GM12878 (cell line): ENCODE measurements around the gene PODXL2. TPM values are rescaled to one million over a fixed set of nuclear protein-coding genes. Genes with fewer than 3 reads are reported as not detected.
A peak's percentile ranks its signal among the peaks of the same experiment; 100 is the strongest.

Source experiments
- ATAC-seq: fragments of 200-7000 bp; cut with Tn5 transposase; 3 replicates; pipeline ENCODE4 v1.9.1; 2020; ENCODE audit warnings: mild to moderate bottlenecking, moderate library complexity
- BruUV-seq: library from RNA; stranded (reverse); fragments of 400-500 nt; replicated peaks from 2 replicates; lab custom pipeline; 2021; lab: Mats Ljungman, UMichigan
- CTCF ChIA-PET: fragments of 300-600 bp; sonication (Branson Sonifier 250); formaldehyde crosslinking; extraction: SDS; loops from one replicate; lab custom pipeline; 2021; ENCODE audit warnings: inconsistent platforms; lab: Yijun Ruan, JAX
- POLR2A ChIA-PET: fragments of 350-600 bp; formaldehyde crosslinking; extraction: SDS; loops from one replicate; lab custom pipeline; 2021; ENCODE audit warnings: inconsistent platforms; lab: Charles Lee
- RAD21 ChIA-PET: fragments of 300-600 bp; sonication (Branson Sonifier 250); formaldehyde crosslinking; loops from one replicate; lab custom pipeline; 2023; ENCODE audit warnings: antibody characterized with exemption; ENCODE audit not compliant: unreplicated experiment; lab: Charles Lee
- SMC1A ChIA-PET: fragments of 300-600 bp; sonication (Branson Sonifier 250); formaldehyde crosslinking; loops from one replicate; lab custom pipeline; 2023; ENCODE audit not compliant: unreplicated experiment, uncharacterized antibody; lab: Charles Lee
- DNase-seq: peaks from one replicate; pipeline ENCODE4 v3.0.0-alpha.2; 2011; ENCODE audit warnings: low read depth, low spot score
- FAIRE-seq: peaks from 3 replicates; lab custom pipeline; 2011; peaks lifted over from hg19 to GRCh38; lab: Jason Lieb, UNC
- H2AFZ ChIP-seq: 2 replicates; pipeline ENCODE4 v1.6.0; 2011; ENCODE audit warnings: low read depth, low read length, control low read depth; ENCODE audit not compliant: control insufficient read depth
- H3K27ac ChIP-seq: 2 replicates; pipeline ENCODE4 v1.5.1; 2011; ENCODE audit warnings: control low read depth; ENCODE audit not compliant: control insufficient read depth, insufficient read depth
- H3K27me3 ChIP-seq, 2 experiments: replicated peaks in 1 of 2; 2 replicates each; pipeline versions ENCODE4 v1.6.0 to v1.6.1; 2011; ENCODE audit warnings: low read length in 1 of 2; ENCODE audit not compliant: control insufficient read depth in 2 of 2, insufficient read depth in 2 of 2
- H3K36me3 ChIP-seq, 2 experiments: 2 replicates each; pipeline ENCODE4 v1.5.1; 2011; ENCODE audit warnings: low read length in 1 of 2; ENCODE audit not compliant: control insufficient read depth in 2 of 2, insufficient read depth in 2 of 2
- H3K4me1 ChIP-seq: 2 replicates; pipeline ENCODE4 v1.6.1; 2011; ENCODE audit warnings: mild to moderate bottlenecking, low read length, moderate library complexity, mixed read lengths; ENCODE audit not compliant: control insufficient read depth, insufficient read depth
- H3K4me2 ChIP-seq: 2 replicates; pipeline ENCODE4 v1.6.0; 2011; ENCODE audit warnings: control low read depth; ENCODE audit not compliant: control insufficient read depth, insufficient read depth
- H3K4me3 ChIP-seq: fragments of 200-600 bp; sonication (generic); 2 replicates; pipeline ENCODE4 v1.5.1; 2016
- H3K79me2 ChIP-seq: 2 replicates; pipeline ENCODE4 v1.6.0; 2011; ENCODE audit warnings: low read length; ENCODE audit not compliant: control insufficient read depth, insufficient read depth
- H3K9ac ChIP-seq: 2 replicates; pipeline ENCODE4 v1.8.0; 2011; ENCODE audit warnings: low read length, control low read depth, mixed read lengths; ENCODE audit not compliant: control insufficient read depth, insufficient read depth
- H3K9me3 ChIP-seq: replicated peaks from 3 replicates; pipeline ENCODE4 v1.5.1; 2011; ENCODE audit warnings: mild to moderate bottlenecking, low read length; ENCODE audit not compliant: control insufficient read depth, insufficient read depth
- H4K20me1 ChIP-seq: 2 replicates; pipeline ENCODE4 v1.6.0; 2011; ENCODE audit not compliant: control insufficient read depth, insufficient read depth
- BCL3 ChIP-seq: IDR thresholded peaks from 2 replicates; pipeline ENCODE4 v1.6.1; 2011; ENCODE audit warnings: borderline replicate concordance, low read depth, mild to moderate bottlenecking, moderate library complexity, low read length; ENCODE audit not compliant: insufficient read depth, poor library complexity, severe bottlenecking
- CHD2 ChIP-seq: IDR thresholded peaks from 2 replicates; pipeline ENCODE4 v1.6.1; 2011; ENCODE audit warnings: low read depth, low read length, improper control_type of control experiment, borderline replicate concordance
- HDAC2 ChIP-seq: fragments of 200-600 bp; sonication (generic); IDR thresholded peaks from 2 replicates; pipeline ENCODE4 v1.6.1; 2017
- RB1 ChIP-seq: fragments of 450-650 bp; formaldehyde crosslinking; IDR thresholded peaks from 2 replicates; pipeline ENCODE4 v1.6.1; 2017; ENCODE audit warnings: mild to moderate bottlenecking, borderline replicate concordance
- SKIL ChIP-seq: fragments of 450-650 bp; IDR thresholded peaks from 2 replicates; pipeline ENCODE4 v1.6.1; 2017; ENCODE audit warnings: mild to moderate bottlenecking, low read depth, inconsistent platforms; ENCODE audit not compliant: poor library complexity, severe bottlenecking
- TCF3 ChIP-seq: IDR thresholded peaks from 2 replicates; pipeline ENCODE4 v1.6.1; 2012; ENCODE audit warnings: low read depth, mild to moderate bottlenecking, low read length, borderline replicate concordance; ENCODE audit not compliant: insufficient read depth
- WGBS: methylation state at CpG from one replicate; pipeline ENCODE4 v1.1.6; 2016; ENCODE audit warnings: low lambda C conversion rate; ENCODE audit not compliant: insufficient replicate concordance, insufficient coverage; ENCODE audit errors: missing lambda C conversion rate; 5-methylcytosine and 5-hydroxymethylcytosine counted together
- in situ Hi-C: fragments of 300-500 bp; cut with MboI; formaldehyde crosslinking; loops from 9 replicates; pipeline ENCODE4 v1.14.3; 2018; ENCODE audit warnings: mixed read lengths
- intact Hi-C: fragments of 100-400 bp; cut with micrococcal nuclease; formaldehyde crosslinking; loops from one replicate; pipeline ENCODE4 v1.14.2; 2022; ENCODE audit not compliant: unreplicated experiment
- polyA plus RNA-seq, 11 experiments: library from polyadenylated mRNA; depleted of rRNA in 4 of 11; unstranded in 6 of 11; stranded (reverse) in 5 of 11; fragments of >200 nt; fragmentation: Nextera tagmentation in 4 of 11; fragmentation: Illumina TruSeq in 1 of 11; extraction: Ambion mirVana in 4 of 11; extraction: Trizol in 1 of 11; gene quantifications; 1 replicate in 1 of 11; 2 replicates in 10 of 11; pipeline versions ENCODE4 v1.2.1 to v1.2.3, GENCODE V29; 2011 to 2016; ENCODE audit warnings: inconsistent platforms in 2 of 11, missing spikeins in 2 of 11, low read depth in 1 of 11
- total RNA-seq, 4 experiments: library from RNA; depleted of rRNA in 3 of 4; stranded (reverse); fragments of >200 nt in 3 of 4; fragmentation: Illumina TruSeq in 1 of 4; extraction: Trizol in 1 of 4; gene quantifications; 2 replicates each; pipeline versions ENCODE4 v1.2.1 to v1.2.3, GENCODE V29; 2013 to 2021

PODXL2 gene
- total and polyA plus RNA-seq, 10 of the 15 experiments (the other 5 are each of a cell fraction or from before 2014, with no cell fraction given) = 0.03 to 24.4 (median 13.6) TPM; not detected in 2

GRCh38 chr3:127673191-127674100 lies 44.5 kb downstream of the PODXL2 start (continued):
- peak; percentile 12 for TF ChIP-seq BCL3

- H3K27ac ChIP-seq = no peak overlapping the region
- no peaks in the 10 kb centered on the region for H4K20me1 ChIP-seq
- no peaks in the 10 kb centered on the region for H3K27me3 ChIP-seq
- RAD21 ChIA-PET = no interaction called here
- TF ChIP-seq TCF3 (0 out of 2 replicates have a peak, but pooled peaks have one; percentile 38), HDAC2 (no peak), SKIL (no peak), CHD2 (no peak), RB1 (no peak)
- SMC1A ChIA-PET = interaction anchor here (0.6 kb wide), 1 partner anchor 71 kb away, joined by 3 read pairs; no protein-coding TSS in a partner anchor
- H3K36me3 ChIP-seq = no peaks in the 10 kb centered on the region
- peaks cover 19% of the 10 kb centered on the region for H3K4me1 ChIP-seq
- POLR2A ChIA-PET = no interaction called here
- ATAC-seq (no peak), FAIRE-seq (no peak), DNase-seq (no peak)
- CTCF ChIA-PET = no interaction called here
- intact Hi-C loops = no loop called here
- no TSS peak for BruUV-seq
- no peak overlapping the region for H2AFZ ChIP-seq
- H3K9me3 ChIP-seq = no peaks in the 10 kb centered on the region
- H3K4me2 ChIP-seq = 0 out of 2 replicates have a peak overlapping the region, but pooled peaks have one; percentile 25
- 59% methylated on average over 17 of the region's 17 CpGs for WGBS
- no peak overlapping the region for H3K4me3 ChIP-seq
- H3K79me2 ChIP-seq = peaks cover 7% of the 10 kb centered on the region
- in situ Hi-C loops = no loop called here
- H3K9ac ChIP-seq = no peak overlapping the region
Observed at GRCh38 chr3:127674101-127674721, 45.2 kb downstream of the PODXL2 start.
